Activated T-cell treated with anti-CD3 and anti-CD28 coated beads, Interleukin-2, amount 50 U/mL, for 24 hours (primary cell): Measurements from ENCODE around the gene NFKB2.

Experiments used
- DNase-seq: peaks from one replicate; pipeline ENCODE4 v3.0.0-alpha.2; 2020
- H3K27ac Mint-ChIP-seq: 2 replicates; pipeline ENCODE4 v1.8.0; 2020; ENCODE audit warnings: mild to moderate bottlenecking, mixed read lengths
- H3K27me3 Mint-ChIP-seq: 2 replicates; pipeline ENCODE4 v1.8.0; 2020; ENCODE audit warnings: mixed read lengths
- H3K36me3 Mint-ChIP-seq: 2 replicates; pipeline ENCODE4 v1.8.0; 2020; ENCODE audit warnings: low read depth, mixed read lengths
- H3K4me1 Mint-ChIP-seq: 2 replicates; pipeline ENCODE4 v1.8.0; 2020; ENCODE audit warnings: low read depth, mixed read lengths
- H3K4me3 Mint-ChIP-seq: 2 replicates; pipeline ENCODE4 v1.8.0; 2020; ENCODE audit warnings: mild to moderate bottlenecking, moderate library complexity, mixed read lengths
- H3K9me3 Mint-ChIP-seq: 2 replicates; pipeline ENCODE4 v1.8.0; 2020; ENCODE audit warnings: mixed read lengths

Gene NFKB2

DNA sequence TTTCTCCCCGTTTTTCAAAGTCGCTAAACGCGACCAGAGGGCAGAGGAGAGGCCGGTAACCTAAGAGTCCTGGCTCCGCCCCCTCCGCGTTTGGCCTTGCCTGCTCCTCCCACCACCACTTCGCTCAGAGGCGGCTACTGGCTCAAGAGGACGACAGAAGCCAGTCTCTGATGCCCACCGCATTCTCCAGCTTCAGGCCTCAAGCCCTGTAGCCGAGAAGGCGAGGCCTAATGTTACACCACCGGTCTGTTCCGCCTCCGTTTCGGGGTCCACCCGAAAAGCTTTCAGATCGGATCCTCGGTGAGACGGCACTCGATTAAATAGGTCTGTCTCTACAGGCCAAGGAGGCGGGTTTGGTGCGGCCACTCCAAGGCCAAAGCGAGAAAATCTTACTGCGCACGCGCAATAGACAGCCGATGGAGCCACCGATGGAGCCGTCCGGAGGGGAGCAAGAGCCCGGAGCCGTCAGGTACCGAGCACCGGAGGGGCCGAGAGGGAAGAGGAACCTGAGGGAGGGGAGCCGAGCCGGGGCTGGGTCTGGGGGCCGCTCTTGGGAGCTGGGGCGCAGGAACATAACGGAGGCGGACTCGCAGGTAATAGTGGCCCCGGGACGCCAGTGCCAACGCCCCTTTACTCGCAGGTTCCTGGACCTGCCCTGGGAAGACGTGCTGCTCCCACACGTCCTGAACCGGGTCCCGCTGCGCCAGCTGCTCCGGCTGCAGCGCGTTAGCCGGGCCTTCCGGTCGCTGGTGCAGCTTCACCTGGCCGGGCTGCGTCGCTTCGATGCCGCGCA lies 25.4 kb downstream of the NFKB2 start, which contains the start of gene FBXL15:
Gene FBXL15, plus strand, starts transcription at position 123 of the 793 bp plus-strand sequence. Its CDS starts 294 bp downstream, at position 417.
- Mint-ChIP-seq H3K9me3 (no peaks in the 10 kb centered on the region), H3K4me3 (peak within 1 kb of the TSS; percentile 93)

DNA sequence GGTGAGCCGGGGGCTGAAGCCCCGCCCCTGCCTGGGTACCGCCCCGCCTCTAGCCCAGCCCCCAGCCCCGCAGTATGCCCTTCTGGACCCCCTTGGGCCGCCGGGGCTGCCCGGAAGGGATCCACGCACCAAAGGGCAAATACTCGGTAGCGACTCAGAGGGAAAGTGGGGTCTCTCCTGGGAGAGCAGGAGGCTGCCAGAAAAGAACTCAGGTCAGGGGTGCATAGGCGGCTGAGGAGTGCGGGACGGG lies 25.9 kb downstream of the NFKB2 start:
- H3K9me3 Mint-ChIP-seq, result no peaks in the 10 kb centered on the region
- peak overlapping the region; percentile 98 for H3K27ac Mint-ChIP-seq
- peaks cover 21% of the 10 kb centered on the region for H3K27me3 Mint-ChIP-seq
- peak overlapping the region; percentile 93 for H3K4me3 Mint-ChIP-seq
- DNase-seq, result no peak
- peaks cover 45% of the 10 kb centered on the region for H3K36me3 Mint-ChIP-seq
- peaks cover 49% of the 10 kb centered on the region for H3K4me1 Mint-ChIP-seq

More for the DNA sequence above, 25.4 kb downstream of the NFKB2 start, which contains the start of gene FBXL15:
- peaks cover 41% of the 10 kb centered on the region for H3K36me3 Mint-ChIP-seq
- peaks cover 44% of the 10 kb centered on the region for H3K4me1 Mint-ChIP-seq
- H3K27me3 Mint-ChIP-seq, result peaks cover 26% of the 10 kb centered on the region
- H3K27ac Mint-ChIP-seq, result peak within 1 kb of the TSS; percentile 98
- peak; percentile 98 for DNase-seq

DNA sequence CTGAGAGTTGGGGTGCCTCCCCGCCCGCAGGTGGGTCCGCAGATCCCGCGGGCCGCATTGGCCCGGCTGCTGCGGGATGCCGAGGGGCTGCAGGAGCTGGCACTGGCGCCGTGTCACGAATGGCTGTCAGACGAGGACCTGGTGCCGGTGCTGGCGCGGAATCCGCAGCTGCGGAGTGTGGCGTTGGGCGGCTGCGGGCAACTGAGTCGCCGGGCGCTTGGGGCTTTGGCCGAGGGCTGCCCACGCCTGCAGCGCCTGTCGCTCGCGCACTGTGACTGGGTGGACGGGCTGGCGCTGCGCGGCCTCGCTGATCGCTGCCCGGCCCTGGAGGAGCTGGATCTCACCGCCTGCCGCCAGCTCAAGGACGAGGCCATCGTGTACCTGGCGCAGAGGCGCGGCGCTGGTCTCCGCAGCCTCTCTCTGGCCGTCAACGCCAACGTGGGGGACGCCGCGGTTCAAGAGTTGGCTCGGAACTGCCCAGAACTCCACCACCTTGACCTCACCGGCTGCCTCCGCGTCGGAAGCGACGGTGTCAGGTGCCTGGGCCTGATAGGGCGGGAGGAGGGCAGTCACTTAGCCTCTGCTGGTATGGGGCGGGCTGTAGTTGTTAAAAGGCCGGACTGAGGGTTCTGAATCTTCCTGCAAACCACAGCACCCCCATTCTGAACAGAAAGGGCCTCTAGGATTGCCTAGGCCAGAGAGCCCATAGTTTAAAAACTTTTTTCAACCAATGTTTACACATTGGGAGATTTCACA lies 26.4 kb downstream of the NFKB2 start:
- H3K4me3 Mint-ChIP-seq, result peak overlapping the region; percentile 93
- H3K36me3 Mint-ChIP-seq, result peaks cover 49% of the 10 kb centered on the region
- H3K9me3 Mint-ChIP-seq, result no peaks in the 10 kb centered on the region
- H3K27ac Mint-ChIP-seq, result peak overlapping the region; percentile 98
- H3K27me3 Mint-ChIP-seq, result peaks cover 20% of the 10 kb centered on the region
- peaks cover 54% of the 10 kb centered on the region for H3K4me1 Mint-ChIP-seq
- DNase-seq, result no peak

DNA sequence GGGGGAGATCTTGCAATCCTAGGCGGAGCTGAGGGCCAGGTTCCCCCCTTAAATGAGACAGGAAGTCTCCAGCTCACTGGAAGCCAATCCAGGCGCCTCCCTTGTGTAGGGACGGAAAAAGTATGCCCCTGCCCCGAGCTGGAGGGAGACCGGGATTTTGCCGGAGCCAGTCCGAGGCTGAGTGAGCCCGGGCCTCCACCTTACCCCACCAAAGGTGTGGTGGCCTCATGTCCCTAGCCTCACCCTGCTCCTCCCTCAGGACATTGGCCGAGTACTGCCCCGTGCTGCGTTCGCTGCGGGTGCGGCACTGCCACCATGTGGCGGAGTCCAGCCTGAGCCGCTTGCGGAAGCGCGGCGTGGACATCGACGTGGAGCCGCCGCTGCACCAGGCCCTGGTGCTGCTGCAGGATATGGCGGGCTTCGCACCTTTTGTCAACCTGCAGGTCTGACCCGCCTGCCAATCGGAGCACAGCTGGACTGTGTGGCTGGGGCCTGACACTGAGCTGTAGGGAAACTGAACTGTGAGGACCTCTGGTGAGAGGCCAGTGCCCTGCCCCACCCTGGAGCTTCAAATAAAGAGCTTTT lies 27.1 kb downstream of the NFKB2 start:
- Mint-ChIP-seq H3K4me3 (peak overlapping the region; percentile 93), H3K4me1 (peaks cover 61% of the 10 kb centered on the region), H3K27me3 (peaks cover 14% of the 10 kb centered on the region), H3K36me3 (peaks cover 51% of the 10 kb centered on the region), H3K9me3 (no peaks in the 10 kb centered on the region), H3K27ac (peak overlapping the region; percentile 83)
- peak; percentile 74 for DNase-seq

DNA sequence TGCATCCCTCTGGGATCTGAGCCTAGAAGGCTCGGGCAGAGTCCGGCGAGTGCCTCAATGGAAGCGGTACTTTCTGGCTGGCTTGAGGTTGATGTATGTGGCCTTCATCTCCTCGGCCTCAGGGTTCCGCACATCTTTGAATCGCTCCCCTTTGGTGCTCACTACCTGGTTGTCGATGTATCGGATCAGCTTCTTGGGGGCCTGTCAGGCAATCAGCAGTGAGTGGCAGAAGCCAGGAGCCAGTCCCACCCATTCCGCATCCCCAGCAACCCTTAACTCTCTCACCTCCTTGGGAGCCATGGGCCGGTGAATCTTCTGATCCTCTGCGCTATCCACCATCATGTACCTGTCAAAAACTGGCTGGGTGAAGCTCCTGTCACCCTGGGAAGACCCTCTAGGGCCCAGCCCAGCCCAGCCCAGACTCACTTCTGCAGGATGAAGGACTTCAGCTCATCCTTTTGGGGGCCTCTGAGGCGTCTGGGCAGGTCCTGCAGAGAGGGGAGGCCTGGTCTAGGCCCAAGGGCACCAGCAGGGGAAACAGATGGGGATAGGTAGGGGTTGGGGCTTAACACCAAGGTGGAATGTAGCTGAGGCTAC lies 28.0 kb downstream of the NFKB2 start:
- H3K4me3 Mint-ChIP-seq, result peak overlapping the region; percentile 10
- peaks cover 5% of the 10 kb centered on the region for H3K27me3 Mint-ChIP-seq
- no peak for DNase-seq
- peaks cover 51% of the 10 kb centered on the region for H3K36me3 Mint-ChIP-seq
- peak overlapping the region; percentile 57 for H3K27ac Mint-ChIP-seq
- H3K9me3 Mint-ChIP-seq, result no peaks in the 10 kb centered on the region
- peaks cover 59% of the 10 kb centered on the region for H3K4me1 Mint-ChIP-seq

DNA sequence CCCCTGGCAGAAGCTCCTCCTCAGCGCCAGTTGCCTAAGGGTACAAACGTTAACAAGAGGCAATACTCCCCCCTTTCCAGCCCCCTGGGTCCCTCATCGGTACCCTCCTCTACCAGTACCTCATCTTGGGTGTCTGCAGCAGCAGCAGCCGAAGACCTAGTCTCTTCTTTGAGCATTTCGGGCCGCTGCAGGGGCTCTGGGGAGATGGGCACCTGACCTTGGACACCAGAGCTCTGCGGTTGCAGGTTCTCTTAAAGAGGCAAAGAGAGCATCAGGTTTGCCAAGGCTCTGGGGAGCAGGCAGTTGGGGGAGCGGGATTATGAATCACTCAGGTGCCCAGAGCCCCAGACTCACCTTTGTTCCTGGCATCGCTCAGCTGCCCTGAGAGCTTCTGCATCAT lies 28.6 kb downstream of the NFKB2 start:
- H3K36me3 Mint-ChIP-seq, result peaks cover 51% of the 10 kb centered on the region
- H3K4me3 Mint-ChIP-seq, result no peak overlapping the region
- peaks cover under 1% of the 10 kb centered on the region for H3K27me3 Mint-ChIP-seq
- H3K27ac Mint-ChIP-seq, result no peak overlapping the region
- H3K4me1 Mint-ChIP-seq, result peaks cover 55% of the 10 kb centered on the region
- DNase-seq, result no peak
- no peaks in the 10 kb centered on the region for H3K9me3 Mint-ChIP-seq

DNA sequence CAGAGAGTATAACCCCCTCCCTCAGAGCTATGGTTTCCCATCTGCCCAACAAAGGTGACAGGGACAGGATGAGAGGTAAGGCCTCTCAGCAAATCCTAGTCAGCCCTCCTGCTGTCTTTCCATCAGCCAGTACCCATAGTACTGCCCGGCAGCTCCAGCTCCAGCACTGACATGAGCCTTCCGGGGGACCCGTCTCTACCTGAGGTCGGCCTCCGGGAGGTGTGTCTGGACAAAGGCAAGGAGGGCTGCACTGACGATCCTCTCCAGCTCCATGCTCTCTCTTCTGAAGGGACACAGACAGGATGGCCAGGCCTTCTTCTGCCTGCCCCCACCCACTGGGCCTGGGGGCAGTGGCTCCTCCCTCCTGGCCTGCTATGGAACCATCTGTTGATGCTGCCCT lies 29.4 kb downstream of the NFKB2 start:
- DNase-seq, result no peak
- Mint-ChIP-seq H3K4me3 (no peak overlapping the region), H3K27me3 (no peaks in the 10 kb centered on the region), H3K27ac (no peak overlapping the region), H3K9me3 (no peaks in the 10 kb centered on the region), H3K36me3 (peaks cover 51% of the 10 kb centered on the region), H3K4me1 (peaks cover 47% of the 10 kb centered on the region)

DNA sequence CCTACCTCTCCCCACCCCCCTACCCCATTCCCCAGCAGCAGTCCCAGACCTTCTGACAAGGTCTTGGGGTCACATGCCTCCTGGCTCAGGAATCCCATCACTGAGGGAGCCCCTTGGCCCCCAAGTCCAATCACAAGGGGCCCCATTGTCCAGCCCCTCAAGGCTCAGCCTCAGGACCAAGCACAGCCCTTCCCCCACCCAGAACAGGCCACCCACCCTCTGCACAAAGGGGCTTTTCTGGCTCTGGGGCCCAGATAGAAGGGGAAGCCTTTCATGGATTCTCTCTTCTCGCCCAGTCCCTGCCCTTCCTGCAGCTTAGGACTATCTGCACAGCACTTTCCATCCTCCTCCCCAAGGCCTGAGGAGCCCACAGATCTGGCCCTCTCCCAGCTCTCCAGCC lies 29.9 kb downstream of the NFKB2 start:
- peaks cover 52% of the 10 kb centered on the region for H3K36me3 Mint-ChIP-seq
- no peak overlapping the region for H3K4me3 Mint-ChIP-seq
- H3K27me3 Mint-ChIP-seq, result no peaks in the 10 kb centered on the region

DNA sequence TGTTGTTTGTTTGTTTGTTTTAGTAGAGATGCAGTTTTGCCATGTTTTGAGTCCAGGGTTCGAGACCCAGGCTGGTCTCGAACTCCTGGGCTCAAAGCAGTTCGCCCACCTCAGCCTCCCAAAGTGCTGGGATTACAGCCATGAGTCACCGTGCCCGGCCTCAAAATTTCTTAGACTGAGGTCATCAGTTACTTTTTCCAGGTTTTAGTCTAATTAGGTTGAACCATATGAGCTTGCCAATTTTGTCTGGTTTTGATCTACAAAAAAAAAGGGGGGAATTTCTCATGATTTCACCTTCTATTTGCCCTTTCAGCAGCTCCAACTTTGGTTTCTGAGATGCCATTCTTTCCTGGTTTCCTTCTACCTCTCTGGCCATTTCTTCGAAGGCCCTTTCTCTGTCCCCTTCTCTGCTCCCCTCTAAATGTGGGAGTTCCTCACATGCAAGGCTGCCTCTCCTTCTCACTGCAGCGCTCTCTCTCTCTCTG lies 31.3 kb downstream of the NFKB2 start:
- Mint-ChIP-seq H3K4me3 (no peak overlapping the region), H3K27me3 (no peaks in the 10 kb centered on the region), H3K9me3 (no peaks in the 10 kb centered on the region), H3K36me3 (peaks cover 54% of the 10 kb centered on the region), H3K4me1 (peaks cover 43% of the 10 kb centered on the region), H3K27ac (peak overlapping the region; percentile 62)
- DNase-seq, result no peak

More for the DNA sequence above, 29.9 kb downstream of the NFKB2 start:
- peak overlapping the region; percentile 38 for H3K27ac Mint-ChIP-seq
- no peaks in the 10 kb centered on the region for H3K9me3 Mint-ChIP-seq
- no peak for DNase-seq
- peaks cover 42% of the 10 kb centered on the region for H3K4me1 Mint-ChIP-seq

DNA sequence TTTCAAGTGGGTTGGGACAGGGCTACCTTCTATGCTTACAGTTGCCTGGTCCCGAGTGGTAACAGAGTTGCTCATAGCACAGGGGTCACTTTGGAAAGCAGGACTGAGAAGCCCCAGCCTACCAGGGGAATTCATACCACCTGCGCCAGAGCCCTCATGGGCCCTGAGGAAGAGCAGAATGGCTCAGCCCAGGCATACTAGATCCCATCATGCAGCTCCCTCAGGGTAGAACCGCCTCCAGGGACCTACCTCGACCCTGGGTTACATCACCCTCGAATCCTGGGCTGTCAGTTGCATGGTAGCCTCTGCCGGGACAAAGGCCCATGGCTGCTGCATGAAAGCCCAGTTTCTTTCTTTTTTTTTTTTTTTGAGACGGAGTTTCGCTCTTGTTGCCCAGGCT lies 34.0 kb downstream of the NFKB2 start:
- DNase-seq, result no peak
- Mint-ChIP-seq H3K4me1 (peaks cover 42% of the 10 kb centered on the region), H3K27ac (no peak overlapping the region), H3K27me3 (no peaks in the 10 kb centered on the region), H3K9me3 (no peaks in the 10 kb centered on the region), H3K36me3 (peaks cover 34% of the 10 kb centered on the region), H3K4me3 (no peak overlapping the region)

DNA sequence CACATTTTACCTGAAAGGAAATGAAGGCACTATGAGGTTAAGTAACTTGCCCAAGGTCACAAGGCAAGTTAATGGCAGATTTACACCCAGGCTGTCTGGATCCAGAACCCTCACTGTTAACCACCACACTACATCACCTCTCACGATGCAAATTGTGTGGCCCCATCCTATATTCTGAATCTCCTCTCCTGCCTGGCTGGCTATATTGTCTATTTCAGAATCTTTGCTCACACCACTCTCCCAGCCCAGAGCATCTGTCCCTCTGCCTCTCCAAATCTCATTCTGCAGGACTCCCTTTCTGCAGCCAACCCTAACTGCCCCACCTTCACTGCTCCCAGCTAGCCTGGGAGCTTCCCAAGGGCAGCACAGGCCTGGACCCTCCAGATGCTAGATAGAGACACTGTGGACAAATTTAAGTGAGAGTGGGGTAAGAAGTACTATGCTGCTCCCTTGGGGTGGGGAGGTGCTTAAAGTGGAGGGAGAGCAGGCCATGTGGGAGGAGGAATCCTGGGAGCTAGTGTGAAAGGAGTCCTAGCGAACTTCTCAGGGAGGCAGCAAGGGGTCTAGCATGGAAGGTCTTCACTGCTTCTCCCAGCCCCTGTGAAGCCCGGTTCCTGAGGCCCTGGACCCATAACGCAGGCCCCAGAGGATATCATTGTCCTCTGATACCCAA lies 36.1 kb downstream of the NFKB2 start:
- Mint-ChIP-seq H3K27me3 (no peaks in the 10 kb centered on the region), H3K9me3 (no peaks in the 10 kb centered on the region), H3K27ac (peak overlapping the region; percentile 97), H3K36me3 (peaks cover 29% of the 10 kb centered on the region), H3K4me1 (peaks cover 52% of the 10 kb centered on the region), H3K4me3 (peak overlapping the region; percentile 94)
- peak; percentile 47 for DNase-seq

DNA sequence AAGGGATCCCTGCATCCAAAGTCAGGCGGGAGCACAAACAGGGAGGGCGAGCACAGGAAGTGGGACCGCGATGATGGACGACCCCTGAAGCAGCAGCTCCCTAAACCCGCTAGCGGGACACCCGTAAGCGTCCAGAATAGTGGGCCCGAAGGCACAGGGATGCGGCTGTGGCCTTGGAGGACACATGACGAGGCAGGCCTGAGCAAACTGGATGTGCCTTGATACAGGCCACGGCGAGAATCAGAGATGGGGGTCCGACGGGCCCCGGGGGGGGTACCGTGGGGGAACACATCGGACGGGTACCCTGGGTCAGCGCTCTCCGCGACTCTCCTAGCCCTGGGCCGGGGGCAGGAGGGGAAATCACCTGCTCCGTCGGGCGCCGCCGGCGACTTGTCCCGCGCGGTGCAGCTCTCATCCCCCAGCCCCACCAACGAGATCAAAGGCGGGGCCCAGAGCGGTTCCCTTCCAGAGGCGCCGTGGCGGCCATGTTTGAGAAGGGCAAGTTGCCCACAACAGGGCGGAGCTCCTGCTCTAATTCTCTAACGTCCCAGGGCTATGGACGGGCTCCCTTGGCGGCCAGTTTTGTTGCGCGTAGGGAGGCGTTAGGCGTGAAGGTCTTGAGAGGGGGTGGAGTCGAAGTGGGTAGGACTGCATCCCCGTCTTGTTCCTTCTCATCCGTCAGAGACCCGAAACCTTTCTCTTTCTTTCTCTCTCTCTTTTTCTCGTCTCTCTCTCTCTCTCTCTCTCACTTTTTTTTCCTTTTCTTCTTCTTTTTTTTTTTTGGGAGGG lies 36.9 kb downstream of the NFKB2 start, which contains the start of gene CUEDC2:
Gene CUEDC2, minus strand, starts transcription at position 413 of the 789 bp plus-strand sequence. CDS start 7,386 bp downstream, outside the sequence.
- Mint-ChIP-seq H3K9me3 (no peaks in the 10 kb centered on the region), H3K27ac (peak within 1 kb of the TSS; percentile 97), H3K4me1 (peaks cover 49% of the 10 kb centered on the region), H3K36me3 (peaks cover 29% of the 10 kb centered on the region), H3K27me3 (no peaks in the 10 kb centered on the region), H3K4me3 (peak within 1 kb of the TSS; percentile 94)
- DNase-seq, result peak; percentile 100

DNA sequence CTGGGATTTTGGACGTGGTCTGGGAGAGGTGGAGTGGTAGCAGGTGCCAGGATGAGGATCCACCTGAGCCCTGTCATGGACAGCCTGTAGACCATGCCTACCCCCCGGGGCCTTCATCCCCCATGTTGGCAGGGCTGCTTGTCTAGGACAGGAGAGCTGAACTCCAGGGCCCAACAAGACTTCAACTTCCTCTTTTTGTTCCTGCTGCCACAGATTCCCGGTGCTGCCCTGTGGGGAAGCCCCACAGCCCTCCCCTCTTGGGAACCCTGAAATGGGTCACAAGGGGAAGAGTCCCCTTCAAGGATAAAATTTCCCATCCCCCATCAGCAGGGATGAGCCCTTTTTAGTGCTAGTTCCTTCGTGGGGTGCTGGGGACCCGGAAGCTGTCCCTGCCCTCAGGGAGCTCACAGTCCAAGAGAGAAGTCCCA lies 38.1 kb downstream of the NFKB2 start:
- no peaks in the 10 kb centered on the region for H3K9me3 Mint-ChIP-seq
- no peaks in the 10 kb centered on the region for H3K27me3 Mint-ChIP-seq
- peak; percentile 56 for DNase-seq
- peaks cover 41% of the 10 kb centered on the region for H3K36me3 Mint-ChIP-seq
- peaks cover 55% of the 10 kb centered on the region for H3K4me1 Mint-ChIP-seq
- peak overlapping the region; percentile 97 for H3K27ac Mint-ChIP-seq
- peak overlapping the region; percentile 94 for H3K4me3 Mint-ChIP-seq
